GM12878 (cell line): ENCODE results near the gene CHAC1. TPM values are rescaled to one million over a fixed set of nuclear protein-coding genes. Genes with fewer than 3 reads are reported as not detected.

Source experiments
- ATAC-seq: fragments of 200-7000 bp; cut with Tn5 transposase; 3 replicates; pipeline ENCODE4 v1.9.1; 2020; ENCODE audit warnings: mild to moderate bottlenecking, moderate library complexity
- BruUV-seq: library from RNA; stranded (reverse); fragments of 400-500 nt; replicated peaks from 2 replicates; lab custom pipeline; 2021; lab: Mats Ljungman, UMichigan
- CTCF ChIA-PET: fragments of 300-600 bp; sonication (Branson Sonifier 250); formaldehyde crosslinking; extraction: SDS; loops from one replicate; lab custom pipeline; 2021; ENCODE audit warnings: inconsistent platforms; lab: Yijun Ruan, JAX
- POLR2A ChIA-PET: fragments of 350-600 bp; formaldehyde crosslinking; extraction: SDS; loops from one replicate; lab custom pipeline; 2021; ENCODE audit warnings: inconsistent platforms; lab: Charles Lee
- RAD21 ChIA-PET: fragments of 300-600 bp; sonication (Branson Sonifier 250); formaldehyde crosslinking; loops from one replicate; lab custom pipeline; 2023; ENCODE audit warnings: antibody characterized with exemption; ENCODE audit not compliant: unreplicated experiment; lab: Charles Lee
- SMC1A ChIA-PET: fragments of 300-600 bp; sonication (Branson Sonifier 250); formaldehyde crosslinking; loops from one replicate; lab custom pipeline; 2023; ENCODE audit not compliant: unreplicated experiment, uncharacterized antibody; lab: Charles Lee
- DNase-seq: peaks from one replicate; pipeline ENCODE4 v3.0.0-alpha.2; 2011; ENCODE audit warnings: low read depth, low spot score
- FAIRE-seq: peaks from 3 replicates; lab custom pipeline; 2011; peaks lifted over from hg19 to GRCh38; lab: Jason Lieb, UNC
- H2AFZ ChIP-seq: 2 replicates; pipeline ENCODE4 v1.6.0; 2011; ENCODE audit warnings: low read depth, low read length, control low read depth; ENCODE audit not compliant: control insufficient read depth
- H3K27ac ChIP-seq: 2 replicates; pipeline ENCODE4 v1.5.1; 2011; ENCODE audit warnings: control low read depth; ENCODE audit not compliant: control insufficient read depth, insufficient read depth
- H3K27me3 ChIP-seq, 2 experiments: replicated peaks in 1 of 2; 2 replicates each; pipeline versions ENCODE4 v1.6.0 to v1.6.1; 2011; ENCODE audit warnings: low read length in 1 of 2; ENCODE audit not compliant: control insufficient read depth in 2 of 2, insufficient read depth in 2 of 2
- H3K36me3 ChIP-seq, 2 experiments: 2 replicates each; pipeline ENCODE4 v1.5.1; 2011; ENCODE audit warnings: low read length in 1 of 2; ENCODE audit not compliant: control insufficient read depth in 2 of 2, insufficient read depth in 2 of 2
- H3K4me1 ChIP-seq: 2 replicates; pipeline ENCODE4 v1.6.1; 2011; ENCODE audit warnings: mild to moderate bottlenecking, low read length, moderate library complexity, mixed read lengths; ENCODE audit not compliant: control insufficient read depth, insufficient read depth
- H3K4me2 ChIP-seq: 2 replicates; pipeline ENCODE4 v1.6.0; 2011; ENCODE audit warnings: control low read depth; ENCODE audit not compliant: control insufficient read depth, insufficient read depth
- H3K4me3 ChIP-seq: fragments of 200-600 bp; sonication (generic); 2 replicates; pipeline ENCODE4 v1.5.1; 2016
- H3K79me2 ChIP-seq: 2 replicates; pipeline ENCODE4 v1.6.0; 2011; ENCODE audit warnings: low read length; ENCODE audit not compliant: control insufficient read depth, insufficient read depth
- H3K9ac ChIP-seq: 2 replicates; pipeline ENCODE4 v1.8.0; 2011; ENCODE audit warnings: low read length, control low read depth, mixed read lengths; ENCODE audit not compliant: control insufficient read depth, insufficient read depth
- H3K9me3 ChIP-seq: replicated peaks from 3 replicates; pipeline ENCODE4 v1.5.1; 2011; ENCODE audit warnings: mild to moderate bottlenecking, low read length; ENCODE audit not compliant: control insufficient read depth, insufficient read depth
- H4K20me1 ChIP-seq: 2 replicates; pipeline ENCODE4 v1.6.0; 2011; ENCODE audit not compliant: control insufficient read depth, insufficient read depth
- ATF2 ChIP-seq: IDR thresholded peaks from 2 replicates; pipeline ENCODE4 v1.6.1; 2012; ENCODE audit warnings: low read length, inconsistent platforms
- BMI1 ChIP-seq: fragments of 450-650 bp; IDR thresholded peaks from 2 replicates; pipeline ENCODE4 v1.6.1; 2016; ENCODE audit warnings: mild to moderate bottlenecking, moderate library complexity, borderline replicate concordance
- CHD2 ChIP-seq: IDR thresholded peaks from 2 replicates; pipeline ENCODE4 v1.6.1; 2011; ENCODE audit warnings: low read depth, low read length, improper control_type of control experiment, borderline replicate concordance
- ETV6 ChIP-seq, 2 experiments: fragments of 450-650 bp in 1 of 2; IDR thresholded peaks in 1 of 2; conservative IDR thresholded peaks in 1 of 2; 2 replicates each; pipeline ENCODE4 v1.6.1; 2014; ENCODE audit warnings: antibody characterized with exemption in 1 of 2, borderline replicate concordance in 1 of 2, low read depth in 1 of 2, mild to moderate bottlenecking in 1 of 2, moderate library complexity in 1 of 2
- FOXK2 ChIP-seq: fragments of 450-650 bp; IDR thresholded peaks from 2 replicates; pipeline ENCODE4 v1.6.1; 2017; ENCODE audit warnings: mild to moderate bottlenecking, moderate library complexity
- FOXM1 ChIP-seq: IDR thresholded peaks from 2 replicates; pipeline ENCODE4 v1.6.1; 2012; ENCODE audit warnings: low read depth, mild to moderate bottlenecking, inconsistent platforms, low read length, moderate library complexity
- HDAC6 ChIP-seq: fragments of 200-600 bp; sonication (generic); IDR thresholded peaks from one replicate; pipeline ENCODE4 v1.8.0; 2017; ENCODE audit warnings: antibody characterized with exemption; ENCODE audit not compliant: unreplicated experiment
- RAD21 ChIP-seq: IDR thresholded peaks from 2 replicates; pipeline ENCODE4 v1.6.1; 2011; ENCODE audit warnings: mild to moderate bottlenecking, low read depth, low read length, moderate library complexity; ENCODE audit not compliant: insufficient read depth
- SKIL ChIP-seq: fragments of 450-650 bp; IDR thresholded peaks from 2 replicates; pipeline ENCODE4 v1.6.1; 2017; ENCODE audit warnings: mild to moderate bottlenecking, low read depth, inconsistent platforms; ENCODE audit not compliant: poor library complexity, severe bottlenecking
- YBX1 ChIP-seq: fragments of 450-650 bp; IDR thresholded peaks from 2 replicates; pipeline ENCODE4 v1.6.1; 2016; ENCODE audit warnings: antibody characterized with exemption
- WGBS: methylation state at CpG from one replicate; pipeline ENCODE4 v1.1.6; 2016; ENCODE audit warnings: low lambda C conversion rate; ENCODE audit not compliant: insufficient replicate concordance, insufficient coverage; ENCODE audit errors: missing lambda C conversion rate; 5-methylcytosine and 5-hydroxymethylcytosine counted together
- in situ Hi-C: fragments of 300-500 bp; cut with MboI; formaldehyde crosslinking; loops from 9 replicates; pipeline ENCODE4 v1.14.3; 2018; ENCODE audit warnings: mixed read lengths
- intact Hi-C: fragments of 100-400 bp; cut with micrococcal nuclease; formaldehyde crosslinking; loops from one replicate; pipeline ENCODE4 v1.14.2; 2022; ENCODE audit not compliant: unreplicated experiment
- polyA plus RNA-seq, 11 experiments: library from polyadenylated mRNA; depleted of rRNA in 4 of 11; unstranded in 6 of 11; stranded (reverse) in 5 of 11; fragments of >200 nt; fragmentation: Nextera tagmentation in 4 of 11; fragmentation: Illumina TruSeq in 1 of 11; extraction: Ambion mirVana in 4 of 11; extraction: Trizol in 1 of 11; gene quantifications; 1 replicate in 1 of 11; 2 replicates in 10 of 11; pipeline versions ENCODE4 v1.2.1 to v1.2.3, GENCODE V29; 2011 to 2016; ENCODE audit warnings: inconsistent platforms in 2 of 11, missing spikeins in 2 of 11, low read depth in 1 of 11
- total RNA-seq, 4 experiments: library from RNA; depleted of rRNA in 3 of 4; stranded (reverse); fragments of >200 nt in 3 of 4; fragmentation: Illumina TruSeq in 1 of 4; extraction: Trizol in 1 of 4; gene quantifications; 2 replicates each; pipeline versions ENCODE4 v1.2.1 to v1.2.3, GENCODE V29; 2013 to 2021

The CHAC1 gene
- total and polyA plus RNA-seq, 10 of the 15 experiments (the other 5 are each of a cell fraction or from before 2014, with no cell fraction given) = 0.37 to 5.9 (median 3.3) TPM

GRCh38 chr15:40982855-40983254 lies 29.6 kb downstream of the CHAC1 start:
- Histone ChIP-seq H3K4me3 (no peak overlapping the region), H3K36me3 (peaks cover 27 to 34% of the 10 kb centered on the region in 2 experiments), H3K27ac (no peak overlapping the region), H3K4me1 (no peaks in the 10 kb centered on the region), H3K27me3 (no peaks in the 10 kb centered on the region), H2AFZ (no peak overlapping the region), H3K79me2 (no peaks in the 10 kb centered on the region), H3K4me2 (no peak overlapping the region), H3K9me3 (no peaks in the 10 kb centered on the region), H3K9ac (no peak overlapping the region), H4K20me1 (no peaks in the 10 kb centered on the region)
- no peak for ATAC-seq
- ChIA-PET SMC1A (interaction anchor here (0.6 to 1.6 kb wide), 4 partner anchors 19 to 260 kb away, joined by 3 to 4 read pairs (median 3); no protein-coding TSS in a partner anchor), POLR2A (interaction anchor here (0.7 kb wide), 1 partner anchor 8 kb away, joined by 3 read pairs; no protein-coding TSS in a partner anchor), CTCF (interaction anchor here (0.6 to 1.4 kb wide), 3 partner anchors 80 to 271 kb away, joined by 3 to 4 read pairs (median 3); no protein-coding TSS in a partner anchor), RAD21 (no interaction called here)
- BruUV-seq = no TSS peak
- no peak for FAIRE-seq
- no peak for DNase-seq
- WGBS = 96% methylated on average over 13 of the region's 13 CpGs
- intact Hi-C loops = no loop called here
- in situ Hi-C loops = no loop called here
- TF ChIP-seq ATF2 (no peak), HDAC6 (no peak), BMI1 (no peak), FOXK2 (no peak), FOXM1 (no peak), YBX1 (no peak)

- in situ Hi-C loops (no loop called here), intact Hi-C loops (no loop called here)
- Histone ChIP-seq H3K9me3 (no peaks in the 10 kb centered on the region), H2AFZ (no peak overlapping the region), H3K27me3 (no peaks in the 10 kb centered on the region), H3K4me3 (no peak overlapping the region), H3K36me3 (peaks cover 27 to 30% of the 10 kb centered on the region in 2 experiments), H3K4me1 (no peaks in the 10 kb centered on the region), H3K27ac (no peak overlapping the region), H3K4me2 (no peak overlapping the region), H4K20me1 (no peaks in the 10 kb centered on the region), H3K79me2 (no peaks in the 10 kb centered on the region), H3K9ac (no peak overlapping the region)
- no TSS peak for BruUV-seq
- RAD21 ChIA-PET = no interaction called here
- no peak for DNase-seq
- over 99% methylated on average over 5 of the region's 5 CpGs for WGBS
- POLR2A ChIA-PET = no interaction called here
- SMC1A ChIA-PET = no interaction called here
- no peak for ATAC-seq
- CTCF ChIA-PET = interaction anchor here (1.4 kb wide), 1 partner anchor 81 kb away, joined by 4 read pairs; no protein-coding TSS in a partner anchor
- no peak for FAIRE-seq
- TF ChIP-seq CHD2 = no peak
- TF ChIP-seq SKIL = no peak
- no peak for TF ChIP-seq RAD21
- no peak for TF ChIP-seq ETV6 (conservative IDR thresholded peaks at IDR 0.05 in 1 of 2, IDR thresholded peaks at IDR 0.05 in 1 of 2; ENCODE audit: borderline replicate concordance in 1 of 2, low read depth in 1 of 2)
Measured at GRCh38 chr15:40984406-40984805, 31.1 kb downstream of the CHAC1 start.
